HCT116 (cell line): Measurements from ENCODE around the gene ZNF85. TPM values are rescaled to one million over a fixed set of nuclear protein-coding genes. Genes with fewer than 3 reads are reported as not detected.

Experiments
- ATAC-seq: fragments of 200-7000 bp; cut with Tn5 transposase; 2 replicates; pipeline ENCODE4 v1.9.1; 2020; ENCODE audit warnings: mild to moderate bottlenecking, moderate library complexity
- BruUV-seq: library from RNA; stranded (reverse); fragments of 400-500 nt; replicated peaks from 2 replicates; lab custom pipeline; 2021; lab: Mats Ljungman, UMichigan
- CTCF ChIA-PET: fragments of 300-600 bp; sonication (Branson Sonifier 250); formaldehyde crosslinking; loops from one replicate; lab custom pipeline; 2021; ENCODE audit warnings: antibody characterized with exemption; lab: Charles Lee
- POLR2A ChIA-PET: fragments of 300-600, 350-600 bp; sonication (Branson Sonifier 250); formaldehyde crosslinking; loops from one replicate; lab custom pipeline; 2021; ENCODE audit warnings: antibody characterized with exemption; lab: Charles Lee
- RAD21 ChIA-PET, 2 experiments: fragments of 300-600 bp; sonication (Branson Sonifier 250); formaldehyde crosslinking; loops; one replicate each; lab custom pipeline; 2023; ENCODE audit warnings: low total read pairs in 2 of 2; ENCODE audit not compliant: uncharacterized antibody in 2 of 2, unreplicated experiment in 2 of 2, low non-redundant PET in 1 of 2; lab: Charles Lee
- DNase-seq: peaks from one replicate; pipeline ENCODE4 v3.0.0-alpha.2; 2010; ENCODE audit warnings: low read depth, low spot score
- H2AFZ ChIP-seq: fragments of 200-600 bp; shearing (Covaris generic), sonication (generic); 2 replicates; pipeline ENCODE4 v1.6.1; 2017; ENCODE audit warnings: low read depth, mixed run types, mixed read lengths, antibody characterized with exemption, low read length; ENCODE audit not compliant: poor library complexity, severe bottlenecking
- H3K27ac ChIP-seq: 2 replicates; pipeline ENCODE4 v1.5.1; 2012; ENCODE audit warnings: low read depth, low read length
- H3K27me3 ChIP-seq: fragments of 200-600 bp; sonication (generic); 2 replicates; pipeline ENCODE4 v1.6.1; 2016; ENCODE audit warnings: mixed run types, low read length, mixed read lengths; ENCODE audit not compliant: insufficient read depth
- H3K36me3 ChIP-seq, 2 experiments: fragments of 200-500 bp in 1 of 2; fragments of 200-600 bp in 1 of 2; sonication (Bioruptor generic) in 1 of 2; sonication (generic) in 1 of 2; 2 replicates each; pipeline versions ENCODE4 v1.5.1 to v1.6.1; 2014 to 2016; ENCODE audit warnings: low read length in 2 of 2, inconsistent platforms in 1 of 2, mixed read lengths in 1 of 2, mixed run types in 1 of 2; ENCODE audit not compliant: insufficient read depth in 2 of 2, control insufficient read depth in 1 of 2
- H3K4me1 ChIP-seq, 2 experiments: fragments of 200-600 bp in 1 of 2; sonication (generic) in 1 of 2; 2 replicates each; pipeline versions ENCODE4 v1.5.1 to v1.6.1; 2012 to 2017; ENCODE audit warnings: low read length in 2 of 2, inconsistent platforms in 1 of 2, mild to moderate bottlenecking in 1 of 2, mixed read lengths in 1 of 2, mixed run types in 1 of 2, moderate library complexity in 1 of 2; ENCODE audit not compliant: insufficient read depth in 2 of 2, control insufficient read depth in 1 of 2
- H3K4me2 ChIP-seq: fragments of 200-600 bp; sonication (generic); 2 replicates; pipeline ENCODE4 v1.6.1; 2017; ENCODE audit warnings: mixed run types, low read length, mixed read lengths
- H3K4me3 ChIP-seq, 2 experiments: fragments of 200-600 bp in 1 of 2; sonication (generic) in 1 of 2; replicated peaks in 1 of 2; 2 replicates each; pipeline ENCODE4 v1.5.1; 2011 to 2016; ENCODE audit warnings: low read length in 2 of 2, control low read depth in 1 of 2, low read depth in 1 of 2, mild to moderate bottlenecking in 1 of 2, mixed read lengths in 1 of 2, mixed run types in 1 of 2
- H3K79me2 ChIP-seq: fragments of 200-600 bp; sonication (generic); 2 replicates; pipeline ENCODE4 v1.6.1; 2017; ENCODE audit warnings: mild to moderate bottlenecking, mixed run types, low read length, moderate library complexity, mixed read lengths; ENCODE audit not compliant: insufficient read depth
- H3K9ac ChIP-seq: fragments of 200-600 bp; sonication (generic); 2 replicates; pipeline ENCODE4 v1.6.1; 2016; ENCODE audit warnings: low read length, mixed read lengths
- H3K9me2 ChIP-seq: fragments of 200-600 bp; sonication (generic), shearing (Covaris generic); 2 replicates; pipeline ENCODE4 v1.6.1; 2017; ENCODE audit warnings: mixed run types, mild to moderate bottlenecking, moderate library complexity; ENCODE audit not compliant: insufficient read depth
- H3K9me3 ChIP-seq, 2 experiments: fragments of 200-500 bp in 1 of 2; fragments of 200-600 bp in 1 of 2; sonication (Bioruptor generic) in 1 of 2; sonication (generic) in 1 of 2; 2 replicates each; pipeline ENCODE4 v1.6.1; 2014 to 2017; ENCODE audit warnings: low read length in 2 of 2, mixed read lengths in 2 of 2, inconsistent platforms in 1 of 2, low read depth in 1 of 2, mild to moderate bottlenecking in 1 of 2, mixed run types in 1 of 2, moderate library complexity in 1 of 2; ENCODE audit not compliant: control insufficient read depth in 1 of 2, insufficient read depth in 1 of 2
- H4K20me1 ChIP-seq: fragments of 200-600 bp; sonication (generic), shearing (Covaris generic); 2 replicates; pipeline ENCODE4 v1.6.1; 2017; ENCODE audit warnings: mixed run types, mild to moderate bottlenecking, moderate library complexity; ENCODE audit not compliant: insufficient read depth
- CBX3 ChIP-seq: IDR thresholded peaks from 2 replicates; pipeline ENCODE4 v1.6.1; 2012; ENCODE audit warnings: low read depth
- CEBPB ChIP-seq: IDR thresholded peaks from 2 replicates; pipeline ENCODE4 v1.6.1; 2012; ENCODE audit warnings: low read depth
- ELF1 ChIP-seq: IDR thresholded peaks from 2 replicates; pipeline ENCODE4 v1.6.1; 2012; ENCODE audit warnings: low read depth, borderline replicate concordance
- EZH2 ChIP-seq: fragments of 200-600 bp; sonication (generic); IDR thresholded peaks from 2 replicates; pipeline ENCODE4 v1.6.1; 2017; ENCODE audit warnings: antibody characterized with exemption, mixed run types
- POLR2A ChIP-seq: IDR thresholded peaks from 2 replicates; pipeline ENCODE4 v1.7.0; 2011; ENCODE audit warnings: borderline replicate concordance; ENCODE audit not compliant: insufficient read depth, insufficient read length; ENCODE audit errors: extremely low read depth
- POLR2AphosphoS5 ChIP-seq: IDR thresholded peaks from 2 replicates; pipeline ENCODE4 v1.6.1; 2011; ENCODE audit warnings: mild to moderate bottlenecking, low read depth, low read length, moderate library complexity
- RAD21 ChIP-seq: IDR thresholded peaks from 2 replicates; pipeline ENCODE4 v1.6.1; 2012; ENCODE audit warnings: low read depth, mild to moderate bottlenecking
- SIN3A ChIP-seq: IDR thresholded peaks from 2 replicates; pipeline ENCODE4 v1.6.1; 2012; ENCODE audit warnings: low read depth
- SP1 ChIP-seq: IDR thresholded peaks from 2 replicates; pipeline ENCODE4 v1.6.1; 2012; ENCODE audit warnings: low read depth
- SRF ChIP-seq: IDR thresholded peaks from 2 replicates; pipeline ENCODE4 v1.6.1; 2012; ENCODE audit warnings: low read depth
- YY1 ChIP-seq: IDR thresholded peaks from 2 replicates; pipeline ENCODE4 v1.6.1; 2011; ENCODE audit warnings: low read length, low read depth, moderate library complexity, mild to moderate bottlenecking; ENCODE audit not compliant: insufficient replicate concordance; ENCODE audit errors: extremely low read depth
- intact Hi-C: fragments of 100-400 bp; cut with micrococcal nuclease; formaldehyde crosslinking; loops from 2 replicates; pipeline ENCODE4 v1.10.0; 2022
- total RNA-seq: library from RNA; stranded (reverse); gene quantifications from one replicate; pipeline ENCODE4 v1.2.1, GENCODE V29; 2021; ENCODE audit not compliant: unreplicated experiment
- TF ChIP-seq, protein P1 (sequence below): IDR thresholded peaks from 2 replicates; pipeline ENCODE4 v1.6.1; 2011; ENCODE audit warnings: mild to moderate bottlenecking, low read length, moderate library complexity; ENCODE audit not compliant: insufficient replicate concordance; ENCODE audit errors: extremely low read depth
- TF ChIP-seq, protein P2 (sequence below): IDR thresholded peaks from 2 replicates; pipeline ENCODE4 v1.6.1; 2012
- TF ChIP-seq, protein P3 (sequence below): IDR thresholded peaks from 2 replicates; pipeline ENCODE4 v1.6.1; 2012; ENCODE audit warnings: low read depth
- TF ChIP-seq, protein P4 (sequence below): IDR thresholded peaks from 2 replicates; pipeline ENCODE4 v1.6.1; 2012

ZNF85 gene
- total RNA-seq, 1 experiment from 2014 or later, result 2.5 TPM

DNA sequence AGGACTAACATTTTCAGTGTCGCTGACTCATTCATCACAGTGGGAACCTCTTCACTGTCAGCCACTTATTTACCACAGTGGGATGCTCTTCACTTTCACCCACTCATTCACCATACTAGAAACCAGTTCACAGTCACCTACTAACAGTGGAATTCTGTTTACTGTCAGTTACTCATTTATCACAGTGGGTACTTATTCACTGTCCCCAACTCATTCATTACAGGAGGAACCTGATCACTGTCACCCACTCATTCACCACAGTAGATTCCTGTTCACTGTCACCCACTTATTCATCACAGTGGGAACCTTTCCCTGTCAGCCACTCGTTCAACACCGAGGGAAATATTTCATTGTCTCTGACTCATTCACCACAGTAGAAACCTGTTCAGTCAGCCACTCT, 10.1 kb upstream of the ZNF85 start:
- DNase-seq, result no peak
- no TSS peak for BruUV-seq
- H3K9me3 ChIP-seq, result peaks cover 11 to 68% of the 10 kb centered on the region in 2 experiments; a peak in 2 of 4 replicates

More for the DNA sequence above, 10.1 kb upstream of the ZNF85 start:
- ChIA-PET RAD21 (no interaction called here), POLR2A (no interaction called here), CTCF (no interaction called here)
- H3K79me2 ChIP-seq, result no peaks in the 10 kb centered on the region
- no peak overlapping the region for H3K9ac ChIP-seq
- no peak overlapping the region for H3K4me3 ChIP-seq
- intact Hi-C loops, result no loop called here
- no peaks in the 10 kb centered on the region for H3K27me3 ChIP-seq
- no peak overlapping the region for H2AFZ ChIP-seq
- no peaks in the 10 kb centered on the region for H3K4me1 ChIP-seq
- H3K4me2 ChIP-seq, result no peak overlapping the region
- ATAC-seq, result no peak
- no peak for TF ChIP-seq EZH2
- TF ChIP-seq RAD21, result no peak
- TF ChIP-seq SIN3A, result no peak
- TF ChIP-seq, protein P1, sequence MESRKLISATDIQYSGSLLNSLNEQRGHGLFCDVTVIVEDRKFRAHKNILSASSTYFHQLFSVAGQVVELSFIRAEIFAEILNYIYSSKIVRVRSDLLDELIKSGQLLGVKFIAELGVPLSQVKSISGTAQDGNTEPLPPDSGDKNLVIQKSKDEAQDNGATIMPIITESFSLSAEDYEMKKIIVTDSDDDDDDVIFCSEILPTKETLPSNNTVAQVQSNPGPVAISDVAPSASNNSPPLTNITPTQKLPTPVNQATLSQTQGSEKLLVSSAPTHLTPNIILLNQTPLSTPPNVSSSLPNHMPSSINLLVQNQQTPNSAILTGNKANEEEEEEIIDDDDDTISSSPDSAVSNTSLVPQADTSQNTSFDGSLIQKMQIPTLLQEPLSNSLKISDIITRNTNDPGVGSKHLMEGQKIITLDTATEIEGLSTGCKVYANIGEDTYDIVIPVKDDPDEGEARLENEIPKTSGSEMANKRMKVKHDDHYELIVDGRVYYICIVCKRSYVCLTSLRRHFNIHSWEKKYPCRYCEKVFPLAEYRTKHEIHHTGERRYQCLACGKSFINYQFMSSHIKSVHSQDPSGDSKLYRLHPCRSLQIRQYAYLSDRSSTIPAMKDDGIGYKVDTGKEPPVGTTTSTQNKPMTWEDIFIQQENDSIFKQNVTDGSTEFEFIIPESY, result no peak
- no peak for TF ChIP-seq POLR2A
- TF ChIP-seq SRF, result no peak
- TF ChIP-seq ELF1, result no peak
- TF ChIP-seq, protein P2, sequence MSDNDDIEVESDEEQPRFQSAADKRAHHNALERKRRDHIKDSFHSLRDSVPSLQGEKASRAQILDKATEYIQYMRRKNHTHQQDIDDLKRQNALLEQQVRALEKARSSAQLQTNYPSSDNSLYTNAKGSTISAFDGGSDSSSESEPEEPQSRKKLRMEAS, result no peak
- TF ChIP-seq YY1, result no peak
- TF ChIP-seq CEBPB, result no peak
- TF ChIP-seq, protein P3, sequence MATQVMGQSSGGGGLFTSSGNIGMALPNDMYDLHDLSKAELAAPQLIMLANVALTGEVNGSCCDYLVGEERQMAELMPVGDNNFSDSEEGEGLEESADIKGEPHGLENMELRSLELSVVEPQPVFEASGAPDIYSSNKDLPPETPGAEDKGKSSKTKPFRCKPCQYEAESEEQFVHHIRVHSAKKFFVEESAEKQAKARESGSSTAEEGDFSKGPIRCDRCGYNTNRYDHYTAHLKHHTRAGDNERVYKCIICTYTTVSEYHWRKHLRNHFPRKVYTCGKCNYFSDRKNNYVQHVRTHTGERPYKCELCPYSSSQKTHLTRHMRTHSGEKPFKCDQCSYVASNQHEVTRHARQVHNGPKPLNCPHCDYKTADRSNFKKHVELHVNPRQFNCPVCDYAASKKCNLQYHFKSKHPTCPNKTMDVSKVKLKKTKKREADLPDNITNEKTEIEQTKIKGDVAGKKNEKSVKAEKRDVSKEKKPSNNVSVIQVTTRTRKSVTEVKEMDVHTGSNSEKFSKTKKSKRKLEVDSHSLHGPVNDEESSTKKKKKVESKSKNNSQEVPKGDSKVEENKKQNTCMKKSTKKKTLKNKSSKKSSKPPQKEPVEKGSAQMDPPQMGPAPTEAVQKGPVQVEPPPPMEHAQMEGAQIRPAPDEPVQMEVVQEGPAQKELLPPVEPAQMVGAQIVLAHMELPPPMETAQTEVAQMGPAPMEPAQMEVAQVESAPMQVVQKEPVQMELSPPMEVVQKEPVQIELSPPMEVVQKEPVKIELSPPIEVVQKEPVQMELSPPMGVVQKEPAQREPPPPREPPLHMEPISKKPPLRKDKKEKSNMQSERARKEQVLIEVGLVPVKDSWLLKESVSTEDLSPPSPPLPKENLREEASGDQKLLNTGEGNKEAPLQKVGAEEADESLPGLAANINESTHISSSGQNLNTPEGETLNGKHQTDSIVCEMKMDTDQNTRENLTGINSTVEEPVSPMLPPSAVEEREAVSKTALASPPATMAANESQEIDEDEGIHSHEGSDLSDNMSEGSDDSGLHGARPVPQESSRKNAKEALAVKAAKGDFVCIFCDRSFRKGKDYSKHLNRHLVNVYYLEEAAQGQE, result no peak
- TF ChIP-seq POLR2AphosphoS5, result no peak
- no peak for TF ChIP-seq CBX3
- no peak for TF ChIP-seq SP1
- TF ChIP-seq, protein P4, sequence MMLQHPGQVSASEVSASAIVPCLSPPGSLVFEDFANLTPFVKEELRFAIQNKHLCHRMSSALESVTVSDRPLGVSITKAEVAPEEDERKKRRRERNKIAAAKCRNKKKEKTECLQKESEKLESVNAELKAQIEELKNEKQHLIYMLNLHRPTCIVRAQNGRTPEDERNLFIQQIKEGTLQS, result no peak
- no peaks in the 10 kb centered on the region for H4K20me1 ChIP-seq
- no peaks in the 10 kb centered on the region for H3K36me3 ChIP-seq
- no peaks in the 10 kb centered on the region for H3K9me2 ChIP-seq
- H3K27ac ChIP-seq, result no peak overlapping the region
